ENCODE data around the gene HNRNPL. TPM values are rescaled to one million over a fixed set of nuclear protein-coding genes. Genes with fewer than 3 reads are reported as not detected.
"Not testable (repeated sequence)": the region's sequence is repeated elsewhere in the genome, so short reads cannot be mapped to it uniquely, and the experiment has no call there.

Gene HNRNPL
- total RNA-seq, 1 donor from 2014 or later, result 158 TPM

DNA sequence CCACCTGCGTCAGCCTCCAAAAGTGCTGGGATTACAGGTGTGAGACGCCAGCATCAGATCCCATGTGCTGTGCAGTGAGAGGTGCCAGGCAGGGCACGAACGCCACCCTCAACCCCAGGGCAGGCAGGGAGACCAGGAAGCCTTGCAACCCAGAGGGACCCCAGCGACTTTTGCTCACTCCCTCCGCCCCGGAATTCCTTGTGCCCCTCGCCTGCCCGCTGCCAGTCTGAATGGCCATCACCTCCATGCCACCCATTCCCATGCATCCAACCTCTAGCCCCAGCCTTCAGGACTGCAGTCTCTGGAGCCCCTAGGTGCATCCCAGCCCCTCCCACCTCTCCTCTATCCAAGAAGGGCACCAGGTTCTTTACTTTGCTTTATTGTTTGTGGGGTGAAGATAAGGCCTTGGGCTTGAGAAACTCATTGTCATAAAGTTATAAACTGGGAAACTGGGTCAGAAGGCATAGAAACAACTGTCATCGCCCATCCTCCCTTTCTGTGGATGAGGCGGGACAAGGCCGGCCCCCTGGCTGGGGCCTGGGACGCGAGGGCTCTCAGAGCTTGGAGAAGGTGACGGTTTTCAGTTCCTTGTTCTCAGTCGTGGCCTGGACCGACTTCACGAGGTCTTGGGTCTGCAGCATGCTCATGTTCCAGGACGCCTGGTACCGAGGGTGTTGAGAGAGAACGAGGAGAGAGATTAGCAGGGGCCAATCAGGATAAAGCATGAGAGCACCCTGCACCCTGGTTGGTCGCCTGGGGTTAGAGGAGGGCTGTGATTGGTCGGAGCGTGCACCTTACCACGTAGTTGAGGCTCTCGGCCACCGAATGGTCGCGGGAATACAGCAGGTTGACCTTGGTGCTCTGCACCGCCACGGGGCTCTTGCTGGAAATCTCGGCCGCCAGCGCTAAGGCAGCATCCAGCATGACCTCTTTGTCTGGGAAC is 34.5 kb downstream of the HNRNPL start:
- no peak for DNase-seq
- ATAC-seq (ENCODE audit: poor library complexity), result no peak
- intact Hi-C loops (cut with DNase I), result no loop called here

DNA sequence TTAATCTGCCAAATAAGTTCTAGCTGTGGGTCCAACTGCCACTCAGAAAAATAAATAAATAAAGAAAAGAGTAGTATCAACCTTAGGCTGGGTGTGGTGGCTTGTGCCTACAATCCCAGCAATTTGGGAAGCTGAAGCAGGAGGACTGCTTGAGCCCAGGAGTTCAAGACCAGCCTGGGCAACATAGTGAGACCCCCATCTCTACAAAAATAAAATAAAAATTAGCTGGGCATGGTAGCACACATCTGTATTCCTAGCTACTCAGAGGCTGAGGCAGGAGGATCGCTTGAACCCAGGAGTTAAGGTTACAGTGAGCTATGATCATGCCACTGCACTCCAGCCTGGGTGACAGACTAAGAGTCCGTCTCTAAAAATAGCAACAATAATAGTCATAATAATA is 35.9 kb downstream of the HNRNPL start:
- intact Hi-C loops (cut with DNase I); DNase-seq; ATAC-seq (ENCODE audit: poor library complexity): not testable (repeated sequence)

DNA sequence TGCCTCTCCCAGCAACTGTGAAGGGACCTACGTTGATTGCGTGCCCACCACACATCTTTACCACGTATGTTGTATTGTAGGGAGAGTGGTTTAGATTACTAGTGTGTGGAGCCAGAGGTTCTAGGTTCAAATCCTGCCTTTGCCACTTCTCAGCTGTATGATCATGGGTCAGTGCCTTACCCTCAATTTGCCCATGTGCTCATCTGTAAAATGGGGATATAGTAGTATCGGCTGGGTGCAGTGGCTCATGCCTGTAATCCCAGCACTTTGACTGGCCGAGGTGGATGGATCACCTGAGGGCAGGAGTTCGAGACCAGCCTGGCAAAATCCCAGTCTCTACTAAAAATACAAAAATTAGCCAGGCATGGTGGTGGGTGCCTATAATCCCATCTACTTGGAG is 36.5 kb downstream of the HNRNPL start:
- intact Hi-C loops (cut with DNase I), result no loop called here
- no peak for ATAC-seq (ENCODE audit: poor library complexity)

DNA sequence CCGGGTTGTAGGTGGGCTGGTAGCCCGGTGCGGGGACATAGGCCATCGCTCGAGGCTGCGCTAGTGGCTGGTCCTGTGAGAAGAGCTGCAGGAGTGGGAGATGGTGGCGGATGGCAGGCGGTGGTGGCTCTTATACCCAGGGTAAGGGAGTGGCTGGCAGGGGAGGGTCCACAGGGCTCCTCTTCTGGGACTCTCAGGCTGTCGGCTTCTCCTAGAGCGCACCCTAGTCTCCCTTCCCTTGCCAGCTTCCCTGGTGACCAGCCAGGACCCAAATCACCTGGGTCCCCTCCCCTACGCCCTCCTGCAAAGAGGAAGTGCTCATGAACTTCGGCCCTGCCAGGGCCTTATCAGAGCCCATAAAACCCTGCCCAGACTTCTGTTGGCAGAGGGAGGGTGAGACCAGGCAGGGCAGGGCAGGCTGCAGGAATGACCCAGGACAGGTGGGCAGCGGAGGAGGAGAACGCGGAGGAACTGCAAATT is 36.9 kb downstream of the HNRNPL start, which contains the start of gene LGALS4:
Gene LGALS4 (minus strand): TSS at position 105 of the 480 bp plus-strand sequence. CDS start 59 bp downstream, at position 46.
- peak; percentile 56 for ATAC-seq (ENCODE audit: poor library complexity)
- intact Hi-C loops (cut with DNase I), result no loop called here
- DNase-seq, result no peak

More for the DNA sequence above, 36.5 kb downstream of the HNRNPL start:
- no peak for DNase-seq

DNA sequence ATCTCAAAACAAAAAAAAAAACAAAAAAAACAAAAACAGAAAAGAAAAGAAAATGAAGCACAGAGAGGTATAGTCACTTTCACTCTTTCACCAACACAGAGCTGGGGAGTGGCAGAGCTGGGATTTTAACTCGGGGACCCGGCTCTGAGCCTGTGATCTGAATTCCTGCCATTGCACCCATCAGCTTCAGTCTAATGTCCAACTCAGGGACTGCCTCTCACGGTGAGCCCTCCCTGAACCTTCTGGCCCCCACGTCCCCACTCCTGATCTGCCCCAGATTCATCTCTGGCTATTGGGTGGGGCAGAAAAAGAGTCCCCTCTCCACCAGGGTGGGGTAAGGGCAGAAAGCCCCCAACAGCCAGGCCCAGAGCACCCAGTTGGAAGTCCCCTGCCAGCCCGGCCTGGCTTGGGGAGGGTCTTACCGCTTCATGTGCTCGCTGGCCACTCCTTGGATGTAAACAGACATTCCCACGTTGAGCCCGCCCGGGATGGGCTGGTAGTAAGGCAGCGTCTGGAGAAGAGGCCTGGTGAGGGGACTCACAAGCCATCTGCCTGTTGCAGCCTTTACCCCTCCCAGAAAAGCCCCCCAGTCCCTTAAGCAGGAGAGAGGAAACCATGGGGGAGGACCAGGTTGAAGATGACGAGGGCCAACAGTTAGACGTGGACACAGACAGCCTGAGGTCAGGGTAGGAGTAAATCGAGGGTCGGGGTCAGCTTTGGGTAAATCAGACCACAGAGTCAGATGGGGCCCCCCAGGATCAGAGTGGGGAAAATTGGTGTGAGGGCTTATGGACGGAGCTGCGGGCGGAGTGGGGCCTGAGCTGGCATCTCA is 37.6 kb downstream of the HNRNPL start:
- intact Hi-C loops (cut with DNase I), result no loop called here
- no peak for ATAC-seq (ENCODE audit: poor library complexity)
- DNase-seq, result no peak

DNA sequence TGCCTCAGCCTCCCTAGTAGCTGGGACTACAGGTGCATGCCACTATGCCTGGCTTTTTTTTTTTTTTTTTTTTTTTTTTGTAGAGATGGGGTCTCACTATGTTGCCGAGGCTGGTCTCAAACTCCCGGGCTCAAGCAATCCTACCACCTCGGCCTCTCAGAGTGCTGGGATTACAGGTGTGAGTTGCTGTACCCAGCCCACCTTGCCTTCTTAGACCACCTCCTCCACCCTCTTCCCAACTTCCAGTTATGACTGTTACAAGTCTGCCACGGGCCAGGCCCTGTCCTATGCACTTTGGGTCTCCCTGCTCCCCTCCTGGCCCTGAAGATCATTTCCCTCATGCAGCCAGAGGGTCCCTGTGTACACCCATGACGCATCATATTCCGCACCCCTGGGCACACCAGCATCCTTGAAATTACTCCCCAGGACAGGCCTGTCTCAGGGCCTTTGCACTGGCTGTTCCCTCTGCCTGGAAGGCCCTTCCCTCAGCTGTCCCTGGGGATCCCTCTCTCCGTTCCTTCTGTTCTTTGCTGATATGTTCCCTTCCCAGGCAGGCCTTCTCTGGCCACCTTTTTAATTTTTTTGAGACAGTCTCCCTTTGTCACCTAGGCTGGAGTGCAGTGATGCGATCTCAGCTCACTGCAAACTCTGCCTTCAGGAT is 40.1 kb downstream of the HNRNPL start:
- no peak for ATAC-seq (ENCODE audit: poor library complexity)
- intact Hi-C loops (cut with DNase I), result no loop called here

DNA sequence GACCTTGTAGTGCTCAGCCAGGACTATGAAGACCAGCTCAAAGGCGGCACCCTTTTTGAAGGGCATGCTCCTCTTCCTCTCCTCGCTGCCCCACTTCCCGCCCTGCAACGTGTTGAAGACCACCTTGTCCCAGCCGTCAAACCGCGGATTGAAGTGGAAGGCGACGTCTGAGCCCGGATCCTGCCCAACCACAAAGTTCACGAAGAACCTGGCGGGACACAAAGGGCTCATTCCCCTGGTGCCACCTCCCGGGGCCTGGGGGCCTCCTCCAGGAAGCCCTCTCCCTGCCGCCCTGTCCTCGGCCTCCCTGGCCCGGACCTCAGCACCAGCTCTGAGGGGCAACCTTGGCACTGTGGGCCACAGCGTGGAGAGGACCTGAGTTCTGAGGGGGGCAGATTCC is 41.0 kb downstream of the HNRNPL start:
- DNase-seq (no peak), ATAC-seq (ENCODE audit: poor library complexity) (no peak)
- intact Hi-C loops (cut with DNase I), result no loop called here

More for the DNA sequence above, 40.1 kb downstream of the HNRNPL start:
- no peak for DNase-seq

DNA sequence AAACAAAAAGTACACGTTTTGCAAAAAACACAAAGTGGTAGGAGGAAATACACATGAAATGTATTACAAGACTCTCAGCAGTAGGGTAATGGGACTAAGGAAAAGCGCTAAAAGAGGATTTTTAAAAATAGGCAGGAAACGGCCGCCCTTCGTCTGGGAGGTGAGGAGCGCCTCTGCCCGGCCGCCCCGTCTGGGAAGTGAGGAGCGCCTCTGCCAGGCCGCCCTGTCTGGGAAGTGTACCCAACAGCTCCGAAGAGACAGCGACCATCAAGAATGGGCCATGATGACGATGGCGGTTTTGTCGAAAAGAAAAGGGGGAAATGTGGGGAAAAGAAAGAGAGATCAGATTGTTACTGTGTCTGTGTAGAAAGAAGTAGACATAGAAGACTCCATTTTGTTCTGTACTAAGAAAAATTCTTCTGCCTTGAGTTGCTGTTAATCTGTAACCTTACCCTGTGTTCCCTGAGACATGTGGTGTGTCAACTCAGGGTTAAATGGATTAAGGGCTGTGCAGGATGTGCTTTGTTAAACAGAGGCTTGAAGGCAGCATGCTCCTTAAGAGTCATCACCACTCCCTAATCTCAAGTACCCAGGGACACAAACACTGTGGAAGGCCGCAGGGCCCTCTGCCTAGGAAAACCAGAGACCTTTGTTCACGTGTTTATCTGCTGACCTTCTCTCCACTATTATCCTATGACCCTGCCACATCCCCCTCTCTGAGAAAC is 42.2 kb downstream of the HNRNPL start:
- intact Hi-C loops (cut with DNase I); ATAC-seq (ENCODE audit: poor library complexity): not testable (repeated sequence)

DNA sequence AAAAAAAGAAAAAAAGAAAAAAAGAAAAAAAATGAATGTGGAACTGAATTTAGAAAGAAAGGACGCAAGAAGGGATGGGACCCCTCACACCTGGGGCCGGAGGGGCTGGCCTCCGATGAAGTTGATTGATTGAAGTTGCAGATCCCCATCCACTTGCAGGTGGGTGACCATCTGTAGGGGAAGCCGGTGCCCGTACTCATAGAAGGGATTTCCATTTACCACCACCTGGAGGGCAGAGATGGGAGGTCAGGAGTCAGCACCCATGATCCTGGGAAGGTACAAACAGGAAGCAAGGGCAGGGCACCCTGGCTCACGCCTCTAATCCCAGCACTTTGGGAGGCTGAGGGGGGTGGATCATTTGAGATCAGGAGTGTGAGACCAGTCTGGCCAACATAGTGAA is 43.4 kb downstream of the HNRNPL start:
- intact Hi-C loops (cut with DNase I), result no loop called here
- ATAC-seq (ENCODE audit: poor library complexity) (no peak), DNase-seq (no peak)

More for the DNA sequence above, 42.2 kb downstream of the HNRNPL start:
- DNase-seq, result not testable (repeated sequence)

DNA sequence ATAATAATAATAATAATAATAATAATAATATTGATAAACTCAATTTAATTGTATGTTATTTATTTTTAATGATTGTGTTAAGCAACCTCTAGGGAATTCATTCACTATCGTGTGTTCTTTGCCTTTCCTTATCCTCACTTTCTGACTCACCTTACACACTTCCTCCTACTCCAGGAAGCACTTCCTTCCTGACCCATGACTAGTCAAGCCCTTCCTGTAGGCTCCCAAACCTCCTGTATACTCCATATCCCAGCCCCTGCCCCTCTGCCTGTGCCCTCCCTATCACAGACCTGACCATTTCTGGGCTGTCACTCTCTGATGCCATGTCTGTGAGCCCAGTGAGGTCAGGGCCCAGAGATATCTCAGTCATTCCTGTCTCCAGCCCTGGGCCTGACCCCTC is 44.6 kb downstream of the HNRNPL start:
- DNase-seq, result no peak
- ATAC-seq (ENCODE audit: poor library complexity), result no peak
- intact Hi-C loops (cut with DNase I), result no loop called here

DNA sequence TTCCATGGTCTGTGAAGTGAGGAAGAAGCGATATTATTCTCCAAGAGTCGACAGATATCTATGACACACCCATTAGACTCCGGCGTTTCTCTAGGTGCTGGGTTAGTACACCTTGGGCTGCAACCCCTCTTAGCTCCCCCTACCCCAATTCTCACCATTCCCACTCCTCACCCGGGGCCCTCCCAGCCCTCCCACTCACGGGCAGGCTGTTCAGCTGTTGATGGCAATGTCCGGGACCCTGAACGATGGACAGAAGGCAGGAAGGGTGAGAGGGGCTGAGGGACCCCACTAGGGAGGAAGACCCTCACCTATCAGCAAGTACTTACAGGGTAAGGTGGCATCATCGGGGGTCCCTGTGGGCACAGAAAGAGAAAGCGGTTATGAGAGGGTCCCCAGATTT is 46.2 kb downstream of the HNRNPL start:
- intact Hi-C loops (cut with DNase I), result no loop called here
- no peak for DNase-seq
- ATAC-seq (ENCODE audit: poor library complexity), result no peak

DNA sequence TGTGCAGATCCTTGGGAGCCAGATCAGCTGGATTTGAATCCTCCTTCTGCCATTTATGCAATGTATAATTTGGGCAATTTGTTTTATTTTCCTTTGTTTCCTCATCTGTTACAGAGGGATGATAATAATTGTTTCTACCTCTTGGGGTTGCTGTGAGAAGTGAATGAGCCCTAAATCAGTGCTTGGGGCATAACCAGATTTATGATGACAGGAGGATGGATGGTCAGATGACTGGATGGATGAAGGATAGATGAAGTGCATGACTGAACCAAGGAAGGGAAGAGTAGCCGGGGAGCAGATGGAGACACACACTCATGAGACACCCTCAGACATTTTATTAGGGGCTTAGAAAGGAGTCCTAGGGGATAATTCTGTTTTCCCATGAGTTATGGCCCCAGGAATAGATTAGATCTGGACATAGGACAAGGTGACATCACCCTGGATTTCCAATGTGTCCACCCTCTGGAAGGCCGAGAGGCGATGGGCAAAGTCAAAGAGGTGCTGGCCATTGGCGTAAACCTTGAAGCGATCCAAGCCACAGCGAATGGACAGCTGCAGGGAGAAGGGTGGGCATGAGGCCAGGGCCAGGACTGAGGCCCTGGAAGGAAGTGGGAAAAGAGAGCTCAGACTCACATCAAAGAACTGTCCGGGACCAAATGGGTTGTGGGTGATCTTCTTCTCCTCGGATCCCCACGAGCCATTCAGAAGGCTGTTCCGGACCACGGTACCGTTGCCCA is 48.3 kb downstream of the HNRNPL start:
- no peak for ATAC-seq (ENCODE audit: poor library complexity)
- no peak for DNase-seq
- intact Hi-C loops (cut with DNase I), result no loop called here

DNA sequence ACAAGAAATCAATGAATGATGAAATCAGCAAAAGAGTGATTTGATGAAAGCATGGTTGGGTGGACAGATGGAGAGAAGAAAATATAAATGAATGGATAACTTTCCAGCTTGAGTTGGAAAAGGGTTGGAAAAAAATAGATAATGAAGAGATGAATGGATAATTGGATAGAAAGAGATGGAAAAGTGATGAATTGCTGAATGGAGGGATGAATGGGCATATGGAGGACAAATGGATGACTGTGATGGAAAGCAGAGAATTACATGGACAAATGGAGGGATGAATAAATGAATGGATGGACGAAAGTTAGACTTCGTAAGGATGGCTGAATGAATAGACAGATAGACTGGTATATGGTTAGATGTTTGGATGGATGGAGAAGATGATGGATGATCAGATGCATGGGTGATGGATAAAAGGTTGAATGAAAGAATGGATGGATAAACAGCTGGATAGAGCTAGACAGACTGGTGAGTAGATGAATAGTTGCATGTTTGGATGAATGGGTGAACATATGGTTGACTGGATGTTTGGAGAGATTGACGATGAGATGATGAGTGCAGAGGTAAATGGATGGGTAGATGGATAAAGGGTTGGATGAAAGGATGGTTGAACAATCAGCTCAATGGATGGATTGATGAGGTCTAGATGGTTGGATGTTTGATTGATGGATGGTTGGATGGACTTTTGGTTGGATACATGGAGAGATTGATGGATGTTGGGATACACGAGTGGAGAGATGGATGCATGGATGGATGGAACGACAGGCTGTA is 49.0 kb downstream of the HNRNPL start:
- ATAC-seq (ENCODE audit: poor library complexity) (no peak), DNase-seq (no peak)
- intact Hi-C loops (cut with DNase I), result no loop called here

DNA sequence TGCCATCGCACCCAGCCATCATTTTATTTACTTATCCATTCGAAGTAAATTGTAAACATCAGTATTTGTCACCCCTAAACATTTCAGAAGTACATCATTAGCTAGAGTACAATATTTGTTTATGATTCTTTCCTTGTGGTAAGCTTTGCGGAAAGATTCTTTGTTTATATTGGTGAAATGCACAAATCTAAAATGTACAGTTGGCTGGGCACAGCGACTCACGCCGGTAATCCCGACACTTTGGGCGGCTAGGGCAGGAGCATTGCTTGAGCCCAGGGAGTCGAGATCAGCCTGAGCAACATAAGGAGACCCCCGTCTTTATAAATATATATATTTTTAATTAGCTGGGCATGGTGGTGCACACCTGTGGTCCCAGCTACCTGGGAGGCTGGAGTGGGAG is 50.7 kb downstream of the HNRNPL start:
- intact Hi-C loops (cut with DNase I), result no loop called here
- ATAC-seq (ENCODE audit: poor library complexity), result no peak
- DNase-seq, result no peak

DNA sequence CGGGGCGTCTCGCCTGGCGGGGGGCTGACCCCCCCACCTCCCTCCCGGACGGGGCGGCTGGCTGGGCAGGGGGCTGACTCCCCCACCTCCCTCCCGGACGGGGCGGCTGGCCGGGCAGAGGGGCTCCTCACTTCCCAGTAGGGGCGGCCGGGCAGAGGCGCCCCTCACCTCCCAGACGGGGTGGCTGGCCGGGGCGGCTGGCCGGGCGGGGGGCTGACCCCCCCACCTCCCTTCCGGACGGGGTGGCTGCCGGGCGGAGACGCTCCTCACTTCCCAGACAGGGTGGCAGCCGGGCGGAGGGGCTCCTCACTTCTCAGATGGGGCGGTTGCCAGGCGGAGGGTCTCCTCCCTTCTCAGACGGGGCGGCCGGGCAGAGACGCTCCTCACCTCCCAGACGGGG is 52.0 kb downstream of the HNRNPL start:
- intact Hi-C loops (cut with DNase I); ATAC-seq (ENCODE audit: poor library complexity); DNase-seq: not testable (repeated sequence)

DNA sequence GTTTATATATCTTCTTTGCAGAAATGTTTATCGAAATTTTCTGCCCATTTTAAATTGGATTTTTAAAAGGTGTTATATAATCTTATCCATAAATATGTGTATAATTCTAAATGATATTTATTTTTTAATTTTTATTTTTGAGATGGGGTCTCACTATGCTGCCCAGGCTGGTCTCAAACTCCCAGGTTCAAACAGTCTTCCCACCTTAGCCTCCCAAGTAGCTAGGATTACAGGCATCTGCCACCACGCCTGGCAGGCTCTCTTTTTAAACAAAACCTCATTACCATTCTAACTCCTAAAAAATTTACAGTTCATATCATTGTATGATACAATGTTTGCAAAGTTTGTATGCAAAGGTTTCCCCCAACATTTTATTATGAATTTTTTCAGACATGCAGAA is 53.6 kb downstream of the HNRNPL start:
- ATAC-seq (ENCODE audit: poor library complexity) (no peak), DNase-seq (no peak)
- intact Hi-C loops (cut with DNase I), result no loop called here

DNA sequence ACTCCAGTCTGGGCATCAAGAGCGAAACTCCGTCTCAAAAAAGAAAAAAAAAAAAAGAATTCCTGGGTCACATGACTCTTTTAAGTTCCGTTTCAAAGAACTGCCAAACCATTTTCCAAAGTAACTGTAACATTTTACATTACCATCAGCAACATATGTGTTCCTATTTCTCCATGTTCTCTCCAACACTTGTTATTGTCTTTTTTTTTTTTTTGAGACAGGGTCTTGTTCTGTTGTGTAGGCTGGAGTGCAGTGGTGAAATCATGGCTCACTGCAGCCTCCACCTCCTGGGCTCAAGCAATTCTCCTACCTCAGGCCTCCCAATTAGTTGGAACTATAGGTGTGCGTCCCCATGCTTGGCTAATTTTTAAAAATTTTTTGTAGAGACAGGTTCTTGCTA is 54.2 kb downstream of the HNRNPL start:
- intact Hi-C loops (cut with DNase I), result no loop called here
- DNase-seq (no peak), ATAC-seq (ENCODE audit: poor library complexity) (no peak)

Data from Right ventricle myocardium superior (tissue), 1 donor.